ENCODE measurements around the gene PCSK2. TPM values are rescaled to one million over a fixed set of nuclear protein-coding genes. Genes with fewer than 3 reads are reported as not detected.

PCSK2 gene
- polyA plus RNA-seq, 1 experiment: not detected

DNA sequence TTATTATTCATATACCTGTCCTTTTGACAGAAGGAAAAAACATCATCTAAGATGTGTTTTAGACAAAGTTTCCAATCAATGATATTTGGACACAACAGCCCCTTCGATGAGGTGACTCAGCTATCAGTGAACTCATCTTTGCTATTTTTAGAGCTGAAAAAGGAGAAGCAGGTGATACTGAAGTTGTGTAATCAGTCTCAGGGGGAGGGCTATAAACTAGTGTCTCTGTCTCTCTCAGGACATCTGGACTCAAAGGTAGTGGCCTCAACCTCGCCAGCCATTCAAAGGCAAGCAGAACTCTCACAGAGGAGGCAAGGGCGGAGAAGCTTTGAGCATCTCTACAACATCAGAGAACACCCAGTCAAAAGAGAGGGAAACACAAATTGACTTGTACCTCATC, 168.9 kb downstream of the PCSK2 start:
- Histone ChIP-seq H3K9me3 (ENCODE audit: control insufficient read depth, insufficient read depth, low read length) (no peaks in the 10 kb centered on the region), H3K27ac (ENCODE audit: low read depth, low read length) (no peak overlapping the region), H3K27me3 (ENCODE audit: control insufficient read depth, insufficient read depth, low read length) (no peaks in the 10 kb centered on the region), H3K4me3 (ENCODE audit: low read depth, low read length) (no peak overlapping the region)
- DNase-seq (ENCODE audit: low read depth, low spot score): no peak
- CTCF ChIA-PET: interaction anchor here (2.1 kb wide), 1 partner anchor 593 kb away, joined by 8 read pairs; no protein-coding TSS in a partner anchor
- POLR2A ChIA-PET: interaction anchor here (0.7 kb wide), 1 partner anchor 49 kb away, joined by 3 read pairs; no protein-coding TSS in a partner anchor
- no peak for TF ChIP-seq CTCF (IDR thresholded peaks at IDR 0.05; ENCODE audit: low read depth, low read length)

DNA sequence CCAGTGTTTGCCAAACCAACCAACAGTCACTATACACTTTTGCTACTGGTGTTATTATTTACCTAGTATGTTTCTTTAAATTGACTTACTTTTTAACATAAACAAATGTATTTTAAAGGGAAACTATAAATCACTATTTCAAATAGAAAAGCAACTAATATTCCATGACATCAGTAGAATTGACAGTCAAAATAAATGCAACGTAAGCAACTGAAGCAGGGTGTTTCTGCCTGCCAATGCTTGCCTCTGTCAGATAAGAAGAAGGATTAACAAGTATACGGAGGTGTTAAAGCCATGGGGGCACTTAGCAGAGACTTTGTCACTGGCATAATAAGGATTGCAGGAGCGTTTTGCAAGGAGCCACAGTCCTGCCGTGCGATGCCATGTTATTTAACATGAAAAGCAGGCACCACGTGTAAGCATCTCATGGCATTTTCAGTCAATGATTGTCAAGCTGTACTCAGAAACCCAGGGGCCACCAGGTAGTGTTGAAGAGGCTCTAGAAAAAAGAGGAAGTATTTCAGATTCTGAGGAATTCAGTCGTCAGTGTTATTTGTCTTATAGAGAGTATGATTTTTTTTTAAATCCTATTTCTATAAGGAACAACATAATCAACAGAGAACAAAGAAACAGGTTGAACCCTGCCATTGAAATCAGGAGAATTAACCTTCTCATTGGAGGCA, 172.6 kb downstream of the PCSK2 start:
- Histone ChIP-seq H3K9me3 (ENCODE audit: control insufficient read depth, insufficient read depth, low read length) (no peaks in the 10 kb centered on the region), H3K27ac (ENCODE audit: low read depth, low read length) (no peak overlapping the region), H3K4me3 (ENCODE audit: low read depth, low read length) (no peak overlapping the region), H3K27me3 (ENCODE audit: control insufficient read depth, insufficient read depth, low read length) (peaks cover 5% of the 10 kb centered on the region)
- no peak for TF ChIP-seq CTCF (IDR thresholded peaks at IDR 0.05; ENCODE audit: low read depth, low read length)
- POLR2A ChIA-PET: no interaction called here
- CTCF ChIA-PET: no interaction called here
- no peak for DNase-seq (ENCODE audit: low read depth, low spot score)

DNA sequence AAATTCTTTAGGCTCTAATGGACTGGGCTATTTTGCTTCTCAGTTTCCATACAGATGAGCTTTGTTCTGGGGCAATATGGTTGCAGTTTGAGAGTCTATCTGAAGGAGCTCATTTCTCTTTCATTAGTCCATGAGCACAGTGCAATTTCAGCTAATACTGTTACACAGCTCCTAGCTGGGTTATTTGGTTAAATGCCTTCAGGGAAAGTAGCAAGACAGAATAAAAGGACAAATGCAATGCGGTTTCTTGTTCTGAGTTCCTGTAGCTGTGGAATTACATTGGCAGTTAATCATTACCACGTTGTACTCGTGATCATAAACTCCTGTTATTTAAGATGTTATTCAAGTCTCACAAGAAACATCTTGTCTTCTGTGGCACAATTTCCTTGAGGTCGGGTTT, 176.6 kb downstream of the PCSK2 start:
- Histone ChIP-seq H3K9me3 (ENCODE audit: control insufficient read depth, insufficient read depth, low read length) (no peaks in the 10 kb centered on the region), H3K27me3 (ENCODE audit: control insufficient read depth, insufficient read depth, low read length) (peaks cover 10% of the 10 kb centered on the region), H3K4me3 (ENCODE audit: low read depth, low read length) (no peak overlapping the region), H3K27ac (ENCODE audit: low read depth, low read length) (no peak overlapping the region)
- no peak for TF ChIP-seq CTCF (IDR thresholded peaks at IDR 0.05; ENCODE audit: low read depth, low read length)
- ChIA-PET POLR2A (no interaction called here), CTCF (interaction anchor here (1.0 kb wide), 1 partner anchor 601 kb away, joined by 3 read pairs; no protein-coding TSS in a partner anchor)
- DNase-seq (ENCODE audit: low read depth, low spot score): no peak

DNA sequence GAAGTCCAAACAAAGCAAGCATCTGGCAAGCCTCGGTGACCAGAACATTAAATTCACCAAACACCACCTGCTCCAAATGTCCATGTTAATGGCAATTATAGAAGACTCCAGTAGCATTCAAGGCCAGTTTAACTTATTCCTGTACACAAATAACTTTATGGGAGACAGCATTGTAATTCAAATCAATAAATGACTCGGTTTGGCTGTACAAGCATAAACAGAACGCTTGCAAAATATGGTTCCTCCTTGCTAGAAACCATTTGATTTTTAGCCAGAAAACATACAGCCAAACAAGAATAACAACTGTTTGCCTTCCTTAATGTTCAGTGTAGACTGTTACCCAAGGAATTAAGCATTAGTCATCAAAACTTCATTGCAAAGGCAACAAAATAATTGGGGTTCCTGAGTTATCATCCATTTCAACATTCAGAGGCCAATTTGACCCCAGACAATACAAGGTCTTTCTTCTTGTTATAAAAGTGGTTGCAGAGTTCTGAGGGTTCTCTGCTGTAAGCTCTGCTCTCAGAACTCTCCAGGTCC, 179.3 kb downstream of the PCSK2 start:
- DNase-seq (ENCODE audit: low read depth, low spot score): no peak
- Histone ChIP-seq H3K27ac (ENCODE audit: low read depth, low read length) (no peak overlapping the region), H3K27me3 (ENCODE audit: control insufficient read depth, insufficient read depth, low read length) (peaks cover 11% of the 10 kb centered on the region), H3K4me3 (ENCODE audit: low read depth, low read length) (no peak overlapping the region), H3K9me3 (ENCODE audit: control insufficient read depth, insufficient read depth, low read length) (no peaks in the 10 kb centered on the region)
- no peak for TF ChIP-seq CTCF (IDR thresholded peaks at IDR 0.05; ENCODE audit: low read depth, low read length)
- POLR2A ChIA-PET: no interaction called here
- CTCF ChIA-PET: no interaction called here

- POLR2A ChIA-PET: no interaction called here
- DNase-seq (ENCODE audit: low read depth, low spot score): no peak
- Histone ChIP-seq H3K27ac (ENCODE audit: low read depth, low read length) (no peak overlapping the region), H3K9me3 (ENCODE audit: control insufficient read depth, insufficient read depth, low read length) (no peaks in the 10 kb centered on the region), H3K27me3 (ENCODE audit: control insufficient read depth, insufficient read depth, low read length) (peaks cover 13% of the 10 kb centered on the region), H3K4me3 (ENCODE audit: low read depth, low read length) (no peak overlapping the region)
- CTCF ChIA-PET: no interaction called here
- no peak for TF ChIP-seq CTCF (IDR thresholded peaks at IDR 0.05; ENCODE audit: low read depth, low read length)
Observed at GRCh38 chr20:17407550-17407949, 180.7 kb downstream of the PCSK2 start.
